GF-D8 (cell line): ENCODE results near the gene KRTAP16-1.
"Not testable (repeated sequence)": the region's sequence is repeated elsewhere in the genome, so short reads cannot be mapped to it uniquely, and the experiment has no call there.

ENCODE experiments used
- DNase-seq: peaks from one replicate; lab custom pipeline; 2025; lab: John Stamatoyannopoulos, UW

The KRTAP16-1 gene

GRCh38 chr17:41308918-41309359 lies at the start of gene KRTAP16-1:
Gene KRTAP16-1, minus strand, starts transcription at chr17:41309309. Its CDS starts 56 bp downstream, at chr17:41309253.
- no peak for DNase-seq

- no peak for DNase-seq
These were observed 45.4 kb upstream of the KRTAP16-1 start for GRCh38 chr17:41354536-41354935.

GRCh38 chr17:41352597-41353366 lies 43.7 kb upstream of the KRTAP16-1 start:
- no peak for DNase-seq

GRCh38 chr17:41351177-41351576 lies 42.1 kb upstream of the KRTAP16-1 start:
- DNase-seq: no peak

GRCh38 chr17:41350381-41350878 lies 41.3 kb upstream of the KRTAP16-1 start, which contains the start of gene KRT33A:
Gene KRT33A, minus strand, starts transcription at chr17:41350828. Its CDS starts 61 bp downstream, at chr17:41350767.
- DNase-seq: not testable (repeated sequence)

GRCh38 chr17:41347869-41348760 lies 39.0 kb upstream of the KRTAP16-1 start:
- no peak for DNase-seq

GRCh38 chr17:41346421-41346820 lies 37.3 kb upstream of the KRTAP16-1 start:
- DNase-seq: not testable (repeated sequence)

GRCh38 chr17:41345992-41346391 lies 36.9 kb upstream of the KRTAP16-1 start:
- DNase-seq: no peak

- no peak for DNase-seq
These were observed 33.9 kb upstream of the KRTAP16-1 start for GRCh38 chr17:41343029-41343428.

- no peak for DNase-seq
These were observed 32.1 kb upstream of the KRTAP16-1 start for GRCh38 chr17:41340934-41341861.

- DNase-seq: no peak
These were observed 31.4 kb upstream of the KRTAP16-1 start for GRCh38 chr17:41340494-41340893.

- no peak for DNase-seq
These were observed 30.6 kb upstream of the KRTAP16-1 start for GRCh38 chr17:41339571-41340172.

- DNase-seq: no peak
These were observed 29.9 kb upstream of the KRTAP16-1 start for GRCh38 chr17:41338961-41339485.

GRCh38 chr17:41335747-41336146 lies 26.6 kb upstream of the KRTAP16-1 start:
- no peak for DNase-seq

GRCh38 chr17:41334385-41335305 lies 25.5 kb upstream of the KRTAP16-1 start:
- no peak for DNase-seq

GRCh38 chr17:41333836-41334235 lies 24.7 kb upstream of the KRTAP16-1 start:
- DNase-seq: no peak

GRCh38 chr17:41333098-41333497 lies 24.0 kb upstream of the KRTAP16-1 start:
- no peak for DNase-seq

- no peak for DNase-seq
These were observed 23.1 kb upstream of the KRTAP16-1 start for GRCh38 chr17:41332239-41332638.

GRCh38 chr17:41331606-41332005 lies 22.5 kb upstream of the KRTAP16-1 start:
- DNase-seq: no peak
